HFFc6 (cell line): ENCODE results near the gene DDB1. TPM values are rescaled to one million over a fixed set of nuclear protein-coding genes. Genes with fewer than 3 reads are reported as not detected.
A peak's percentile ranks its signal among the peaks of the same experiment; 100 is the strongest.

ENCODE experiments used
- DNase-seq: peaks from one replicate; pipeline ENCODE4 v3.0.0-alpha.2; 2018
- H3K27ac Mint-ChIP-seq: 2 replicates; pipeline ENCODE4 v1.8.0; 2020; ENCODE audit warnings: mild to moderate bottlenecking, mixed read lengths
- H3K27me3 Mint-ChIP-seq: 2 replicates; pipeline ENCODE4 v1.8.0; 2021; ENCODE audit warnings: mild to moderate bottlenecking, moderate library complexity, mixed read lengths; ENCODE audit not compliant: insufficient read depth
- H3K36me3 Mint-ChIP-seq: 2 replicates; pipeline ENCODE4 v1.8.0; 2021; ENCODE audit warnings: low read depth, mixed read lengths
- H3K4me1 Mint-ChIP-seq: 2 replicates; pipeline ENCODE4 v1.8.0; 2020; ENCODE audit warnings: low read depth, mixed read lengths
- H3K4me3 Mint-ChIP-seq: 2 replicates; pipeline ENCODE4 v1.8.0; 2020; ENCODE audit warnings: mild to moderate bottlenecking, moderate library complexity, mixed read lengths
- H3K9me3 Mint-ChIP-seq: 2 replicates; pipeline ENCODE4 v1.8.0; 2020; ENCODE audit warnings: mild to moderate bottlenecking, mixed read lengths
- long read RNA-seq: library from polyadenylated mRNA; unstranded; transcript quantifications from one replicate; pipeline ENCODE4 v2.0.0, GENCODE V29; 2019
- total RNA-seq, 6 experiments: library from RNA; stranded (reverse); fragmentation: NEBNext Ultra II Directional; extraction: Animal tissue kit (Norgen Biotek cat#: 25700); gene quantifications; 2 replicates in 1 of 6; 3 replicates in 5 of 6; pipeline ENCODE4 v1.2.3, GENCODE V29; 2021
- TF ChIP-seq, protein P1 (sequence below): fragments of 200-600 bp; sonication (generic); IDR thresholded peaks from 2 replicates; pipeline ENCODE4 v1.5.0; 2021; ENCODE audit warnings: antibody characterized with exemption, mild to moderate bottlenecking

Gene DDB1
- total RNA-seq: 100 to 1,000 TPM; 241 to 285 (median 267) TPM
- long read RNA-seq, full-length matches to known transcripts: 91 of 139 reads
- long read RNA-seq, partial matches to known transcripts: 41 of 139 reads
- long read RNA-seq, other reads (novel, unspliced or antisense): 7 of 139 reads

DNA sequence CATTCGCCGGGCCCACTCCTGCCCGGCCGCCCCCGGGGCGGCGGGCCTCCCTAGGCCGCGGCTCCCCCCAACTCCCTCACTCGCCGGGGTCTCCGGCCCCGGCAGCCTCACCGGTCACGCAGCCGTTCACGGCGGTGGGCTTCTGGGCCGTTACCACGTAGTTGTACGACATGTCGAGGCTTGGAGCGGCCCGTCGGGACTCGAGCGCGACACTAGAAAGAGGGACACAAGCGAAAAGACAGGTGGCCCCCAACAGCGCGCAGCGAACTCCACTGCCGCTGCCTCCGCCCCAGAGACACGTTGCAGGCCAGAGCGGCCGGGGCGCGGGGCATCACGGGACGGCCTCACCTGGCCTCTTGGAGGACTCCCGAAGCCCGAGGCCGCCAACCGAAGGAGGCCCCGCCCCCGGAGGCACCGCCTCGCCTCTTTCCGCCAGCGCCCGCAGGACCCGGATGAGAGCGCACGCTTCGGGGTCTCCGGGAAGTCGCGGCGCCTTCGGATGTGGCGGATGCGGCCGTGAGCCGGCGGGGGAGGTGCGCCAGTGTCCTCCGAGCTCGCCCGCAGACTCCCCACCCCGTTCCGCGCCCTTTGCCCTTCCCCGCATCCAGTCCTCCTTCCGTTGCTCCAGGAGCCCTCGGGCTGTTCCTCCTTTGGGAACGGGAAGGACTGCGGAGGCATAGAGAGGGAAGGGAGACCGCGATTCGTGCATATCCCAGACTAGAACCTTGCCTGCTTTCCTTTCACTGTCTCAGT is at the start of gene DDB1, which contains the start of gene TKFC:
Gene DDB1 (minus strand): TSS at position 309 of the 753 bp plus-strand sequence. CDS start 137 bp downstream, at position 172.
Gene TKFC (plus strand): TSS at position 432 of the 753 bp plus-strand sequence. CDS start 1,501 bp downstream, outside the sequence.
- Mint-ChIP-seq H3K36me3 (peaks cover 35% of the 10 kb centered on the region), H3K27ac (peak within 1 kb of the TSS; percentile 85), H3K9me3 (no peaks in the 10 kb centered on the region), H3K4me3 (peak within 1 kb of the TSS; percentile 93), H3K27me3 (peaks cover 1% of the 10 kb centered on the region; the same call in 1 of the 2 replicates), H3K4me1 (peaks cover 63% of the 10 kb centered on the region)
- peak; percentile 84 for DNase-seq
- TF ChIP-seq, protein P1, sequence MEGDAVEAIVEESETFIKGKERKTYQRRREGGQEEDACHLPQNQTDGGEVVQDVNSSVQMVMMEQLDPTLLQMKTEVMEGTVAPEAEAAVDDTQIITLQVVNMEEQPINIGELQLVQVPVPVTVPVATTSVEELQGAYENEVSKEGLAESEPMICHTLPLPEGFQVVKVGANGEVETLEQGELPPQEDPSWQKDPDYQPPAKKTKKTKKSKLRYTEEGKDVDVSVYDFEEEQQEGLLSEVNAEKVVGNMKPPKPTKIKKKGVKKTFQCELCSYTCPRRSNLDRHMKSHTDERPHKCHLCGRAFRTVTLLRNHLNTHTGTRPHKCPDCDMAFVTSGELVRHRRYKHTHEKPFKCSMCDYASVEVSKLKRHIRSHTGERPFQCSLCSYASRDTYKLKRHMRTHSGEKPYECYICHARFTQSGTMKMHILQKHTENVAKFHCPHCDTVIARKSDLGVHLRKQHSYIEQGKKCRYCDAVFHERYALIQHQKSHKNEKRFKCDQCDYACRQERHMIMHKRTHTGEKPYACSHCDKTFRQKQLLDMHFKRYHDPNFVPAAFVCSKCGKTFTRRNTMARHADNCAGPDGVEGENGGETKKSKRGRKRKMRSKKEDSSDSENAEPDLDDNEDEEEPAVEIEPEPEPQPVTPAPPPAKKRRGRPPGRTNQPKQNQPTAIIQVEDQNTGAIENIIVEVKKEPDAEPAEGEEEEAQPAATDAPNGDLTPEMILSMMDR: no peak

DNA sequence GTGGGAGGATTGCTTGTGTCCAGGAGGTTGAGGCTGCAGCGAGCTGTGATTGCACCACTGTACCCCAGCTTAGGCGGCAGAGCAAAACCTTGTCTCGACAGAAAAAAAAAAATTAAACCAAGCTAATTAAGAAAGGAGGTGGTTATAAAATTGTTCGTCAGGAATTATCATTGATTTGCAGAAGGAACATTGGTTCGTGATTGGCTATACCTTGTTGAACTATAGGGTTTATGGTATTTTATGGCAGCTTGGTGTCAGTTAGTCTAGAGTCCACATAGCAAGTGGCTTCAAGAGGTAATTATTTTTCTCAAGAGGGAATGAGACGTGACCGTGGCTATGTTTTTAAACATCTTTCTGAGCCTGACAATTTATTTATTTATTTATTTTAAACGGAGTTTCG is 48.0 kb upstream of the DDB1 start:
- no peak for DNase-seq
- Mint-ChIP-seq H3K27me3 (no peaks in the 10 kb centered on the region), H3K36me3 (peaks cover 12% of the 10 kb centered on the region)

DNA sequence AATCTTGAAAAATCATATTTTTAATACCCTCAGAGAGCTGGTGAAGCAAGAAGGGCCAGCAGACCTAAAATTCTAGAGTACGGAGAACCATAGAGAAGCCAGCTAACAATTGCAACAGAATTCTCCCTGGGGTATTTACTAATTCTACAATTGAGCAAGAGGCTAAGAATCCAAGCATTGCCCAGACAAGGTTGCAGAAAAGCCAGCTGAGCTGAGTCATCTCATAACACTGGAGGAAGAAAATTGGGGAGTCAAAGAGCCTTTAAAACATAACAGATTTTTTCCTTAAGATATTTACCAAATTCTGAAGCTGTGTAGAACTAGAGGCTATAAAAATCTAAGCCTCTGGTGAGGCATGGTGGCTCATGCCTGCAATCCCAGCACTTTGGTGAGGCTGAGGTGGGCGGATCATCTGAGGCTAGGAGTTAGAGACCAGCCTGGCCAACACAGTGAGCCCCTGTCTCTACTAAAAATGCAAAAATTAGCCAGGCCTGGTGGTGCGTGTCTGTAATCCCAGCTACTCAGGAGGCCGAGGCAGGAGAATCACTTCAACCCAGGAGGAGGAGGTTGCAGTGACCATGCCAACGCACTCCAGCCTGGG is 45.9 kb upstream of the DDB1 start:
- Mint-ChIP-seq H3K4me1 (peaks cover 38% of the 10 kb centered on the region), H3K36me3 (peaks cover 20% of the 10 kb centered on the region)

More for the DNA sequence above, 48.0 kb upstream of the DDB1 start:
- H3K4me3 Mint-ChIP-seq: no peak overlapping the region
- TF ChIP-seq, protein P1: no peak
- H3K27ac Mint-ChIP-seq: no peak overlapping the region
- peaks cover 46% of the 10 kb centered on the region for H3K4me1 Mint-ChIP-seq
- no peaks in the 10 kb centered on the region for H3K9me3 Mint-ChIP-seq

DNA sequence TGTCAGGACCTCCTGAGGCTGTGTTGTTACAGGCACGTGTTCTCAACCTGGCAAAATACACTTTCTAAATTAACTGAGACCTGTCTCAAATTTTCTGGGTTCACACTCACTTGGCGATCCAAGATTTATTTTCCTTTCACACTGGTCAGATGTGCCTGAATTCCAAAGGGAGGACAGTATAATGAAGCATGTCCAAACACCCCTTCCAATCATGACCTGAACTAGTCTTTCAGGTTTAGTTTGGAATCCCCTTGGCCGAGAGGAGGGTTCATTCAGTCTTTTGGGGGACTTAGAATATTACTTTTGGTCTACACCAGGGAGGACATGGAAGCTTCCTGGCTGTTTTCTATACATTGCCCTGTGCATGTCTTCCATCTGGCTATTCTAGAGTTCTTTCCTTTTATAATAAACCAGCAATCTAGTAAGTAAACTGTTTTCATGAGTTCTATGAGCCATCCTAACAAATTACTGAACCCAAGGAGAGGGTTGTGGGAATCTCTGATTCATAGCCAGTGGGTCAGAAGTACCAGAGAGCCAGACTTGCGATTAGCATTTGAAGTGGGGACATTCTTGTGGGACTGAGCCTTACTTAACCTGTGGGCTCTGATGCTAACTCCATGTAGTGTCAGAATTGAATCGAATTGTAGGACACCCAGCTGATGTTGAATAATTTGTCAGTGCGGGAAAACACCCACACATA is 44.7 kb upstream of the DDB1 start:
- Mint-ChIP-seq H3K27ac (peak overlapping the region; percentile 79), H3K27me3 (no peaks in the 10 kb centered on the region), H3K9me3 (no peaks in the 10 kb centered on the region; the same call in 1 of the 2 replicates), H3K4me1 (peaks cover 38% of the 10 kb centered on the region), H3K36me3 (peaks cover 26% of the 10 kb centered on the region), H3K4me3 (peak overlapping the region; percentile 38; the same call in 1 of the 2 replicates)
- DNase-seq: peak; percentile 29
- TF ChIP-seq, protein P1: no peak

More for the DNA sequence above, 45.9 kb upstream of the DDB1 start:
- Mint-ChIP-seq H3K9me3 (no peaks in the 10 kb centered on the region; the same call in 1 of the 2 replicates), H3K27ac (peak overlapping the region; percentile 79), H3K27me3 (no peaks in the 10 kb centered on the region), H3K4me3 (peak overlapping the region; percentile 38)
- TF ChIP-seq, protein P1: no peak
- DNase-seq: peak; percentile 96

DNA sequence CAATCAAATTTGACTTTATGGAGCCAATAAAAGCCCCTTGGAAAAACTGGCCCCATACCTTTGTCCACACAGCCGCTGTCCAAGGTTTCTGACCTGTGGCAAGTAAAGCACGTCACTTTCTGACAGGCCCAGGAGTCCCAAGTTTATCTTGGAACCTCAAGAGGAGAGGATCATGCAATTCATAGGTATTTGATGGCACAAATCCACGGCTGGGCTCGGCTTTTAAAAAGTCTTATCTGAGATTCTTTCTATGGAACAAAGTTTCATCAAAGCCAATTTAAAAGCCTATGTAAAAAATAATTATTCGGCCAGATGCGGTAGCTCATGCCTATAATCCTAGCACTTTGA is 42.8 kb upstream of the DDB1 start:
- no peak overlapping the region for H3K27ac Mint-ChIP-seq
- TF ChIP-seq, protein P1: no peak
- H3K9me3 Mint-ChIP-seq: peaks cover 10% of the 10 kb centered on the region
- DNase-seq: no peak
- no peaks in the 10 kb centered on the region for H3K27me3 Mint-ChIP-seq
- no peak overlapping the region for H3K4me3 Mint-ChIP-seq
- H3K36me3 Mint-ChIP-seq: peaks cover 42% of the 10 kb centered on the region
- peaks cover 38% of the 10 kb centered on the region for H3K4me1 Mint-ChIP-seq
